Measurements from ENCODE around the gene C2.

GRCh38 chr6:31966997-31967925 is 39.7 kb downstream of the C2 start:
- TF ChIP-seq EZH2 (IDR thresholded peaks at IDR 0.05; ENCODE audit: insufficient read depth, poor library complexity, severe bottlenecking) (no peak), EZH2phosphoT487 (IDR thresholded peaks at IDR 0.05; ENCODE audit: insufficient read depth, low read depth) (no peak)
